ENCODE results near the gene DNAJC1.

The DNAJC1 gene

DNA sequence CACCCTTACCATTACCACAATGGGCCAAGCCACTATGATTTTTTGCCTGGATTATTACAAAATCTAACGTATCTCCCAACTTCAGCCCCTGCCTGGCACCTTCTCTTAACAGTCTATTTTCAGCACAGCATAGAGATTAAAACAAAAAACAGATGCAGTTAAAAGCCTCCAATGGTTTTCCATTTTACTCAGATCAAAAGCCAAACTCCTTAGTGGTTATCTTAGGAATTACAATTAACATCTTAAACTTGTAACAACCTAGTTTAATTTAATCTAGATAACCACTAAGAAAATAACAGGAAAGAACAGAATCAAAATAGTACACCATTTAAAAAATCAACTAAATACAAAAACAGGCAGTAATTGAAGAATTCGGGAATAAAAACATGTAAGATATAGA lies 43.5 kb downstream of the DNAJC1 start:
- DNase-seq (ENCODE audit: low read depth), result no peak

DNA sequence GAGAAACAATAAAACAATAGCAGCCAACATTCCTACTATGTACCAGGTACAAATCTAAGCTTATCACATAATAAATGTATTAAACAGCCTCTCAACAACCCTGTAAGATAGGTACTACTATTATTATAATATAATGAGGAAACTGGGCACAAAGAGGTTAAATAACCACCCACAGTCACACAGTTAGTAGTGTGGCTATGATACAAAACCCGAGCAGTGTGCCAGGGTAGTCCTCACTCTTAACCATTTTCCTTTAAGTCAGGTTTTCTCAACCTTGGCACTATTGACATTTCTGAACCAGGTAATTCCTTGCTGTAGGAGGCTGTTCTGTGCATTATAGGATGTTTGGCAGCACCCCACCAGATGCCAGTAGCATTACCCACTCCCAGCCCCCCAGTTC lies 48.8 kb downstream of the DNAJC1 start:
- no peak for DNase-seq (ENCODE audit: low read depth)

DNA sequence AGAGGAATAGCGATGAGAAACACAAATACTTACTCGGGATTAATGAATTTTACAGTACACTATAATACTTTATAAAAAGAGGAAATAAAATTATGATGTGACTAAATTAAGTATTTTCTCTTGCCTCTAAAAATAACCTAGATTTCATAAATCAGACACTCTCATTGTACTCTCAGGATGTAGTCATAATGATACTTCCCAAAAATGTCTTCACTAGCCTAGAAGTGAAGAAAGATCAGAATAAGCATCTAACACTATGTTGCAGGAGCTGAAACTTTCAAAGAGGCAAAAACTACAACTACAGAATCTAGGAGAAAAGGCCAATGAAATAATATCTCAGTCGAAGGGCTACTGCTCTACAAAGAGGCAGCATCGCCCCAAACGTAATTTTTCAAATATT lies 49.4 kb downstream of the DNAJC1 start:
- DNase-seq (ENCODE audit: low read depth), result no peak

DNA sequence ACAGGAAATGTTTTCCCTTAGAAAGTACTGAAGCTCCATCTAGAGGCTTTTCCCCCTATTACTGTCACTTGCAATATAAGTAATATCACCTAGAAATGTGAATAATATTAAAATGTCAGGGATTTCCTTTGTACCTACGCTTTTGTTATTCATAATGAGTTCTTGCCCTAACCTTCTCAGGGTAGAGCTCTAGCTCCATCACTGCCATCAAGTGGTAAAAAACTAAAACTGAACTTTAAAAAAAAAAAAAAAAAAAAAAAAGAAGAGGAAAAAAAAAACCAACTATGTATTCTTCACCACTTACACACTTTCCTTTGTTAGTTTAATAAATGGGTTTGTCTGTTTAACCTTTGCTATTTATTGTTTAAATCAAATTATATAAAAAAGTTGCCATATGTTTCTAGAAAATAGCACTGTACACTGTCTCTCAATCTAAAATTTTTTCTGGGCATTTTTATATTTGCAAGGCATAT lies 49.9 kb downstream of the DNAJC1 start:
- DNase-seq (ENCODE audit: low read depth), result no peak

DNA sequence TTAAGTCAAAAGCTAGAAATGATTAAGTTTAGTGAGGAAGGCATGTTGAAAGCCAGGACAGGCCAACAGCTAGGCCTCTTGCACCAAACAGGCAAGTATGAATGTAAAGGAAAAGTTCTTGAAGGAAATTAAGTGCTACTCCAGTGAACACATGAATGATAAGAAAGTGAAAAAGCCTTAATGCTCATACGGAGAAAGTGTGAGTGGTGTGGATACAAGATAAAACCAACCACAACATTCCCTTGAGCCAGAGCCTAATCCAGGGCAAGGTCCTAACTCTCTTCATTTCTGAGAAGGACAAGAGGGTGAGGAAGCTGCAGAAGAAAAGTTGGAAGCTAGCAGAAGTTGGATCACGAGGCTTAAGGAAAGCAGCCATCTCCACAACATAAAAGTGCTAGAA lies 53.0 kb downstream of the DNAJC1 start:
- no peak for DNase-seq (ENCODE audit: low read depth)

DNA sequence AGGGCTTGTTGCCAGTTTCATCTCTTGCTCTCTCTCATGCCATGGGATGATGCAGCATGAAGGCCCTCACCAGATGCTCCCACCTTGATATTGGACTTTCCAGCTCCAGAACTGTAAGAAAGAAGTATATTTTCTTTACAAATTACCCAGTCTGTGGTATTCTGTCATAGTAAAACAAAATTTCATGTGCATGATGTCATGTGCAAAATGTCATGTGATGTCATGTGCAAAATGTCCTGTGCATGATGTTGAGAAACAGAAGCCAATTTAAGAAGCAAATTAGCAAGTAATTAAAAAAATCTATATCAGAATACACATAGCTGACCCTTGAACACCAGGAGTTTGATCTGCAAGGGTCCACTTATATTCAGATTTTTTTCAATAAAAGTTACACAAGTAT lies 56.6 kb downstream of the DNAJC1 start:
- no peak for DNase-seq (ENCODE audit: low read depth)

DNA sequence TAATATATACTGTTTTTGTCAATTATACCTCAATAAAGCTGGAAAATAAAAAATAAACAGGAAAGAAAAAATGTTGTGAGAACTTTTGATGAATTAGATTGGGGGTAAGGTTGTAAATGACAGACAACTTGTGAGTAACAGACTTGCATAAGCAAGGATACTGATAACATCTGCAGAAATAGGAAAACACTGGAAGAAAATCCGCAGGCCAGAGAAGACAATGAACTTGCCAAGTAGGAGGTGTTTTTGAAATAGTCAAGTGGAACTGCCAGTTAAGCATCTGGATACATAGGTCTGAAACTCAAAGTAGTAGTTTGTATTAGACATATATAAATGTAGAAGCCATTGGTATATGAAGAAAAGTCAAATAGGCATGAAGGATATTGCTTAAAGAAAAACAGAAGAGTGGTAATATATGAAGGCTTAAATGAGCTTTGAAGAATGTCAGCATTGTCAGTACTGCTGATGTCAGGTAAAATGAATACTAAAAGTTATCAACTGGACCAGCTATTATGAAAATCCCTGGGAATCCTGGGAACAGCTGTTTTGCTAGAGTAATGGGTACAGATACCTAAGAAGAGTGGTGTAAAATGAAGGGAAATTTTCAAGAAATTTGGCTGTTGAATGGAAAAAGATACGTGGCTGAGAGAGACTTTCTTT lies 58.7 kb downstream of the DNAJC1 start:
- no peak for DNase-seq (ENCODE audit: low read depth)

DNA sequence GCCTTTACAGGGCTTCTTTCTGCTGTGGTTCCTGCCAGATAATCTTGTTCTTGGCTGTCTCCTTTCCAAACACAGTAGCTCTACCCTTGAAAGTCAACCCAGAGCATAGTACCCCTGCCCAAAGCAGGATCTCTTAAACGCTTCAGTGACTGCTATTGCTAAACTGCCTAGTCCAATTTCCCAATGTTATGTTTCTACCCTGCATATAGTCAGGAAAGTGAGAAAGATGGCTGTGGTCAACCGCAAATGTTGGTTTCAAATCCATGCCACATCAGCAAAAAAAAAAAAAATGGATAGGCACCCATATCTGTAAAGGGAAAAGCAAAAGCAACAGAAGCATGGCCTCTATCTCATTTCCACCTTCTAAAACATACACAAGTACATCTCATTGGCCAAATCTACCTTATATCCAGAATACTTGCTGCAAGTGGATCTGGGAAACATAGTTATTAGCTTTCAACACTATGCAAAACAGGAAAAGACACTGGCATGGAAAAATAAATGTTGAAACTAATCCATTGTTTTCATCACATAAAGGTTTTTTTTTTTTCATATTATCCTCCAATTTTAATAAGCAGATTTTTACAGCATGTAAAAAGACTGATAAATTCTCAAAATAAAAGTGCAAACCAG lies 59.8 kb downstream of the DNAJC1 start:
- no peak for DNase-seq (ENCODE audit: low read depth)

DNA sequence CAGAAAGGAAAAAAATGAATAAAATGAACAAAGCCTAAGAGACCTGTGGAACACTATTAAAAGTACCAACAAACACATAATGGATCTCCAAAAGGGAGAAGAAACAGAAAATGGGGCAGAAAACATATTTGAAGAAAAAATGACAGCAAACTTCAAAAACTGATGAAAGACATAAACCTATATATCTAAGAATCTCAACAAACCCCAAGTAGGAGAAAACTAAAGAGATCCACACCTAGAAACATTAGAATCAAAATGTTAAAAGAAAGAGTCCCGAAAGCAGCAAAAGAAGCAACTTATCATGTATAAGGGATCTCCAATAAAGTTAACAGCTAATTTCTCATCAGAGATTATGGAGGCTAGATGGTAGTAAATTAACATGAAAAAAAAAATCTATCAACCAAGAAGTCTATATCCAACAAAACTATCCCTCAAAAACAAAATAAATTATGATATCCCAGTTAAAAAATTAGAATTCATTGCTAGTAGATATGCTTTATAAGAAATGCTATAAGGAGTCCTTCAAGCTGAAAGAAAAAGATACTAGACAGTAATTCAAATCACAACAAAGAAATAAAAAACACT lies 68.0 kb downstream of the DNAJC1 start:
- DNase-seq (ENCODE audit: low read depth), result no peak

DNA sequence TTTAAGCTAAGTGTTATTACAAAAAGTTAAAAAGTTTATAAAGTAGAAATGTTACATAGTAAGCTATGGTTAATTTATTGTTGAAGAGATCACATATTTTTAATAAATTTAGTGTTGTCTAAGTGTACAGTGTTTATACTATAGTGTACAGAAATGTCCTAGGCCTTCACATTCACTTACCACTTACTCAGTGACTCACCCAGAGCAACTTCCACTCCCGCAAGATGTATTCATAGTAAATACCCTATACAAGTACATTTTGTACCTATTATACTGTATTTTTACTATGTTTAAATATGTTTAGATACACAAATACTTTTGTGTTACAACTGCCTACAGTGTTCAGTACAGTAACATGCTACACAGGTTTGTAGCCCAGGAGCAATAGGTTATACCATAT lies 69.2 kb downstream of the DNAJC1 start:
- no peak for DNase-seq (ENCODE audit: low read depth)

DNA sequence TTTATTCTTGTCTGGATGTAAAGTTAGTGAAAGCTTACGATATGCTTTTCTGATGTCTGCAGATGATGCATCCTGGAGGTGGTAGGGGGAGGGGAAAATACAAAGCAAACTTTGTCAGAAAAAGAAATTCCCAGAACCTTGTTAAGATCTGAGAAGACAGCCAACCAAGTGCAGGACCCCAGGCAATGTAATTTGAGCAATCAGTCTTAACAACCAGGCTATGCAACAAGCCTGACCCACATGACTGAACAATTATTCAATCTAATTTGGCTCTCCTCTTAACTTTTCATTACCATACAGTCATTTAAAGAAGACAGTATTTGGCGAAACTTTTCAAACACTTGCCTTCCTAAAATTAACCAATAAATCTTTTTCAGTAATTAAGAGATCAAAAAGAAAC lies 74.5 kb downstream of the DNAJC1 start:
- no peak for DNase-seq (ENCODE audit: low read depth)

DNA sequence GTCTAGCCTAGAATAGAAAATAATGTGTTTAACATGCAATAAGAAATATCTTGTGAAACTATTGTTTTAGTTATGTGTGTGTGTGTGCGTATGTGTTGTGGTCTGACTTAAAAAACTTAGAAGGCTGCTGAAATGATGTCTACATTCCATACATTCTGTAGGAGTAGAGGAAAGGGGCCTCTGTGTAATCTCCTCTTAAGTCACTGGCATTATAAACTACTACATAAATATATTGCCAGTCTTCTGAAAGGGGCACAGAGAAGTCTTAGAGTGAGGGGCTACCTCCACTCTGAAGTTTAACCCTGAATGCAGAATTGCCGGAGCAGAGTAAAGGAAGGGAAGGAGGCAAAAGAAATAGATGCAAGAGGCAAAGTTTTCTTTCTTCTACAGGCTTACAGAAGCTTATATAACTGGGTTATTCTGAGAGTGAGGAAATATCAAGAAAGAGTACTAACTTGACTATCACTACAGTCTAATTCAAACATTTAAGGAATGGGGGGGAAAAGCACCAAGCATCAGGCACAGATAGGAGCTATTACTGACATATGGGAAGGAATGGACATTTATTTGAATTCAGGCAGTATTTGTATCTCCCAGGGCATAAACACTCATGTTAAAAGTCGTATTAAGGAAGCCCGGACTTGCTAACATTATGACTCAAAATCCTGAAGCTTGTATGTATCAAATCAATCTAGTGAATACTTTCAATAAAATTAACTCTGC lies 75.7 kb downstream of the DNAJC1 start:
- no peak for DNase-seq (ENCODE audit: low read depth)

DNA sequence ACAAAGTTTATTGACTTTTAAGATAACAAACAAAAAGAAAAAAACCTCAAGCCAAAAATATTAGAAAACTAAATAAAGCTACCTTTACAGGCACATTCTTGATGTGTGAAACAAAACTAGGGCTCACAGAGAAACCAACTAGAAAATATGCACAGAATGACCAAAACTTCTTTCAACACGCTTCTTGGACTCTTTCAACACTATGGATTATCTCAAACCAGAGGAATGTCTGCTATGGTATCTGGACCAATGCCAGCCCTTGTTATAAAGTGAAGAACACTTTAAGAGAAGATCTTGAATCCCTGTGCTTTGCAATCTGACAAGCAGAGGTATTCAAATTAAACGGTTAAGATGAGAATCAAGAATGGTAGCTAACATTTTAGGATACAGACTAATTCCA lies 76.6 kb downstream of the DNAJC1 start:
- no peak for DNase-seq (ENCODE audit: low read depth)

DNA sequence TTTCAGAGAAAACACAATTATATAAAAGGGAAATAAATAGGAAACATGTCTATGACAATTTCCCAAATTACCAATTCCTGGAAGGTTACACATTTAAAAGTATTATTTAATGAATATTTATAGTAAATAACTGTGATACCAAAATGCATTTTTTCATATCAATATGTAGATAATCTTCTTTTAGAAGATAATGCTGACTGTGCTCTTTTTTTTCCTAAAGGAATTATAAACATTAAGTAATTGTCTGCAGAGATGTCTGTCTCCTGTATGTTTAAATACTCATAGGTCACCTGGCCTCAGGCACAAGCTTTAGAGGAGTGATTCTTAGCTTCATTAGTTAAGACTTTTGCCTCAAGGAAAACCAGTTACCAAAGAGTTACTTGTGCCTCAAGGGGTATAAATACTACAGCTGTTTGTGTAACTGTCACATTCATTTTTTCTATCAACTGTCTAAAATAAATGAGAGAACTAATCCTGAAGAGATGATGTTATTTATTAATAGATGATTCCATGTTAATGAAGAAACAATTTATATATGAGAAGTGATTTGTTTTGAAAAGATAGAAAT lies 77.1 kb downstream of the DNAJC1 start:
- DNase-seq (ENCODE audit: low read depth), result no peak

DNA sequence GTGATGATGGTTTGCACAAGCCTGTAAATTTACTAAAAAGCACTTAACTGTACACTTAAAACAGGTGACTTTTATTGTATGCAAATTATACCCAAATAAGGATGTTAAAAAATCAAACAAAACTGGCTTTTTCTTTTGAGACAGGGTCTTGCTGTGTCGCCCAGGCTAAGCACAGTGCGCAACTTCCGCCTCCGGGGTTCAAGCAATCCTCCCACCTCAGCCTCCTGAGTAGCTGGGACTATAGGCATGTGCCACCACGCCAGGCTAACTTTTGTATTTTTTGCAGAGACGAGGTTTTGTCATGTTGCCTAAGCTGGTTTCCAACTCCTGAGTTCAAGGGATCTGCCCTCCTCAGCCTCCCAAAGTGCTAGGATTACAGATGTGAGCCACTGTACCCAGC lies 77.7 kb downstream of the DNAJC1 start:
- no peak for DNase-seq (ENCODE audit: low read depth)

DNA sequence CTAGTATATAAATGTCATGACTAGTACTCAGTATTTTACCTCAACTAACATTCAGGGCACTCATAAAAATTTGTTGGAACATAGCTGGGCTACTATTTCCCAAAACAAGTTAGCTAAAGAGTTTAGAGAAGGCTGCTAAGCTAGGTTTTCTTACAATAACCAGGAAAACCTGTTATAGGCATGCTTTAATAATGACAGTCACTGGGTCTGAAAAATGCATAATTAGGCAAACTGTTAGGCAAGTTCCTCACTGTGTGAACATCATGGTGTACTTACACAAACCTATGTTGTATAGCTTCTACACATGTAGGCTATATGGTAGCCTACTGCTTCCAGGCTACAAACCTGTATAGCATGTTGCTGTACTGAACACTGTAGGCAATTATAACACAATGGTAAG lies 79.0 kb downstream of the DNAJC1 start:
- no peak for DNase-seq (ENCODE audit: low read depth)

DNA sequence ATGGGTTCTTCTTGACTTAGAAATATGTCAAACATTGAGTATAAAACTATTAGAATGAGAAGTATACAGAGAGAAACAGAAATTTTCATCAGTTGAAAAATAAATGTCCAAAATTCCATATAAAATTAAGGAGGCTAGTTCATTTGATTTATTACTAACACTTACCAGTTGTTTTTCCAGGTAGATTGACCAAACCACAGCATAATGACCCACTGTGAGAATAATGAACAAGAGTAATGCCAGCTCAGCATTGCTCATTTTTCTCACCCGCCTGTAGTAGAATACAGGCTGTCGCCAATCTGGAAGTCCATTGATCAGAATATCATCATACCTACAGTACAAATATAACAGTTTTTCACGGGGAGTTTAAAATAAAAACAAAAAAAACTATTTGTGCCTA lies 82.9 kb downstream of the DNAJC1 start:
- no peak for DNase-seq (ENCODE audit: low read depth)

DNA sequence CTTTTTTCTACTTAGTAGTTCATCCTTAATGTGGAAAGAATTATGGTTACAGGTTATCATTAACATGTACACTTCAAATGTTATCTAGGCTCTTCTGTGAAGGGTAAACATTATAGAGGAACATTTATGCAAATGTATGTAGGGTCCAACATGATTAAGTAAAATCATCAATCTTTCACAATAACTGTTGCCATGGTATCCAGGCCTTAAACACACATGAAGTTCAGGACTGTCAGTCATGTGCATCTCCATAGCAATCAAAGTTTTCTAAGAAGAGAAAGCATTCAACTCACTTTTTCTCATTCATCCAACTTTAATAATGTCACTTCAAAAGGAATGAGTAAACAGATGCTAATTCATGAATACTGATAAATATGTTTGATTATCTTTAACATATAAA lies 83.6 kb downstream of the DNAJC1 start:
- no peak for DNase-seq (ENCODE audit: low read depth)

DNA sequence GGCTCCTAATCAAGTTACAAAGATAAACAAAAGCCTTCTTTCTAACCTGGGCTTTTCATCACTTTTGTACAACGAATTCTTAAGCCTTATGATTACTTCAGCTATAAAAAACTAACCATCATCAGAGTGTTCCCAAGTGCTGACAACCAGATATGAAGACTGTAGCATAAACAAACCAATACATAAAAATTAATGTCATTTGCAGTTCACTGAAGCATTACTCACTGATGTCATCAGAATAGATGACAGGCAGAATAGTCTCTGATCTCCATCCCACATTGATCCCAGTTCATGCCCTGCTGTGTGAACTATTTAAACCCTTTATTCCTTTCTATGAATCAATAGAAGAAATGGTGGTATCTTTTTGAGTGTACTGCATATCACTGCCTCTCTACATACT lies 84.4 kb downstream of the DNAJC1 start:
- no peak for DNase-seq (ENCODE audit: low read depth)

DNA sequence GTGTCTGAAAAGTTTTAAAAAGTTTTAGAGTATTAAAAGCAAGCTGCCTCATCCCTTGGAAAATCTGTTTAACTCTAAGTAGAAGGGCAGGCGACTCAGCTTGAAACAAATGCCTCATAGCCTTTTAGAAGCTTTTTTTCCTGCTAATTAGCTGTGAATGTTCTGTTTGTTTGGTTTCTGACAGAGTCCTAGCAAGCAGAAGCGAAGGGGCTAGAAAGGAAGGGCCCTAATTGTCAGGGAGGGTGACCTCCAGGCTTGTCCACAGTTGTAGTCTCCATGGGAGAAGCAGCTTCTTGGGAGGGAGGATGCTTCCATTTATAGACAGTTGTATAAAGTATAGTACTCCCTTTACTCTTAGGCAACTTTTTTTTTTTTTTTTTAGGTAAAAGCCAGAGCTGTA lies 90.9 kb downstream of the DNAJC1 start:
- DNase-seq (ENCODE audit: low read depth), result no peak

DNA sequence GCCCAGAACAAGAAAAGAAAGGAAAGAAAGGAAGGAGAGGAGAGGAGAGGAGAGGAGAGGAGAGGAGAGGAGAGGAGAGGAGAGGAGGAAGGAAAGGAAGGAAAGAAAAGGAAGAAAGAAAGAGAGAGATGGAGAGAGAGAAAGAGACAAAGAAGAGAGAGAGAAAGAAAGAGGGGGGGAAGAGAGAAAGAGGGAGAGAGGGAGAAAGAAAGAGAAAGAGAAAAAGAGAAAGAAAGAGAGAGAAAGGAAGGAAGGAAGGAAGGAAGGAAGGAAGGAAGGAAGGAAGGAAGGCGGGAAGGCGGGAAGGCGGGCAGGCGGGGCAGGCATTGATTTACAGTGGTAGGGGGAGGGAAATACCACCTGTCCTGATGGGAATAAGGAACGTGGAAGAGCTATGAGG lies 92.7 kb downstream of the DNAJC1 start:
- no peak for DNase-seq (ENCODE audit: low read depth)

DNA sequence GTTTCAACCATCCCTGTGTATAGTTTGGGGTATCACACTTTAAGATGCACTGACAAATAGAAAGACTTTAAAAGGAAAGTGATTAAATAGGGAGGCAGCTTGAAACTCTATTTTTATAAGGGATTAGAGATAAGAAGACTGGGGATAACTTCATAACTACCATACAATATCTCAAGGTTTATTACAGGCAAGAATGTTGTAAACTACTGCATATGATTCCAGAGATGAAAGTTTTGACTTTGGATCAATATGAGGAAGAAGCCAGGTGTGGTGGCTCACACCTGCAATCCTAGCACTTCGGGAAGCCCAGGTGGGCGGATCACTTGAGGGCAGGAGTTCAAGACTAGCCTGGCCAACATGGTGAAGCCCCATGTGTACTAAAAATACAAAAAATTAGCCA lies 96.1 kb downstream of the DNAJC1 start:
- DNase-seq (ENCODE audit: low read depth), result no peak

DNA sequence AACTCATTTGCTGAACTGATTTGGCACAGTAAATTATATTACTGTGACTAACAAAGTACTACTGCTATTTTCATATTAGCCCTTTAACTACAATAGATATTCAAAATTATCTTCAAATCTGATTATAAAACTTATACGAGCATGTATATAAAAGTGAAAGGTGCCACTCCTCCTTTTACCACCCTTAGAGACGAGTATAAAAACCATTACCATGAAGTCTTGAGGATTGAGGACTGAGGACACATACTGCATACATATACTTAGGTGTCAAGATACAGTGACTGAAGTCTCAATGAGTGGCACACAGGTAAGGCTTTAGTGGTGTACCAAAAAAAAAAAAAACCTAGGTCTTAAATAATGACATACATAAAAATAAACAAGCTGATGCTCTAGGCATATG lies 98.6 kb downstream of the DNAJC1 start:
- no peak for DNase-seq (ENCODE audit: low read depth)

Data from activated T-cell treated with anti-CD3 and anti-CD28 coated beads for 1 hour (primary cell).